Loucy (cell line): ENCODE measurements around the gene ZNF699.
"Not testable (repeated sequence)": the region's sequence is repeated elsewhere in the genome, so short reads cannot be mapped to it uniquely, and the experiment has no call there.

Source experiments
- H2AFZ ChIP-seq: fragments of 200-600 bp; sonication (generic); 2 replicates; pipeline ENCODE4 v1.6.0; 2016; ENCODE audit warnings: antibody characterized with exemption, mild to moderate bottlenecking, low read length, moderate library complexity
- H3F3A ChIP-seq: fragments of 200-600 bp; 2 replicates; pipeline ENCODE4 v1.6.0; 2016; ENCODE audit warnings: antibody characterized with exemption, low read depth, mild to moderate bottlenecking
- H3K27me3 ChIP-seq: fragments of 200-600 bp; sonication (generic); 2 replicates; pipeline ENCODE4 v1.6.1; 2014; ENCODE audit warnings: low read length, mild to moderate bottlenecking; ENCODE audit not compliant: insufficient read depth, poor library complexity, severe bottlenecking
- H3K36me3 ChIP-seq: fragments of 200-600 bp; sonication (generic); 2 replicates; pipeline ENCODE4 v1.6.1; 2016; ENCODE audit warnings: low read length; ENCODE audit not compliant: insufficient read depth
- H3K4me1 ChIP-seq: fragments of 200-600 bp; sonication (generic); 2 replicates; pipeline ENCODE4 v1.5.1; 2014; ENCODE audit warnings: low read length, mild to moderate bottlenecking; ENCODE audit not compliant: insufficient read depth, poor library complexity, severe bottlenecking
- H3K4me2 ChIP-seq: fragments of 200-600 bp; sonication (generic); 2 replicates; pipeline ENCODE4 v1.6.0; 2014; ENCODE audit warnings: antibody characterized with exemption, low read length, low read depth, mild to moderate bottlenecking; ENCODE audit not compliant: poor library complexity, severe bottlenecking
- H3K4me3 ChIP-seq: fragments of 200-600 bp; sonication (generic); 2 replicates; pipeline ENCODE4 v1.5.1; 2014; ENCODE audit warnings: low read length, mild to moderate bottlenecking, mixed read lengths; ENCODE audit not compliant: poor library complexity, severe bottlenecking
- H3K79me2 ChIP-seq: fragments of 200-600 bp; sonication (generic); 2 replicates; pipeline ENCODE4 v1.6.1; 2014; ENCODE audit warnings: low read length; ENCODE audit not compliant: insufficient read depth
- H3K9ac ChIP-seq: fragments of 200-600 bp; sonication (generic); 2 replicates; pipeline ENCODE4 v1.6.0; 2014; ENCODE audit warnings: mild to moderate bottlenecking, low read depth, low read length, moderate library complexity; ENCODE audit not compliant: poor library complexity, severe bottlenecking
- H3K9me2 ChIP-seq: fragments of 200-600 bp; sonication (generic); replicated peaks from 2 replicates; pipeline ENCODE4 v1.6.1; 2016; ENCODE audit warnings: low read depth, low read length, mixed read lengths
- H3K9me3 ChIP-seq: fragments of 200-600 bp; sonication (generic); 2 replicates; pipeline ENCODE4 v1.6.1; 2014; ENCODE audit warnings: mild to moderate bottlenecking, antibody characterized with exemption, low read length, low read depth; ENCODE audit not compliant: insufficient read depth
- H4K20me1 ChIP-seq: fragments of 200-600 bp; sonication (generic); 2 replicates; pipeline ENCODE4 v1.6.0; 2014; ENCODE audit warnings: antibody characterized with exemption, low read length, mild to moderate bottlenecking; ENCODE audit not compliant: insufficient read depth, poor library complexity, severe bottlenecking
- CTCF ChIP-seq: fragments of 200-600 bp; sonication (generic); conservative IDR thresholded peaks from 2 replicates; pipeline ENCODE4 v1.5.1; 2014; ENCODE audit warnings: mild to moderate bottlenecking, antibody characterized with exemption, low read length
- EZH2phosphoT487 ChIP-seq: fragments of 200-600 bp; IDR thresholded peaks from 2 replicates; pipeline ENCODE4 v1.6.1; 2018; ENCODE audit warnings: antibody characterized with exemption, mild to moderate bottlenecking, moderate library complexity, borderline replicate concordance

Gene ZNF699

GRCh38 chr19:9324584-9324962 lies 14.9 kb upstream of the ZNF699 start:
- Histone ChIP-seq H3K9ac (peak overlapping the region; percentile 90), H3F3A (peaks cover 3% of the 10 kb centered on the region; the same call in 1 of the 2 replicates), H3K4me3 (peak overlapping the region; percentile 87), H3K27me3 (no peaks in the 10 kb centered on the region), H3K79me2 (peaks cover 38% of the 10 kb centered on the region), H2AFZ (peak overlapping the region; percentile 84), H3K36me3 (no peaks in the 10 kb centered on the region), H4K20me1 (no peaks in the 10 kb centered on the region), H3K9me2 (no peaks in the 10 kb centered on the region), H3K4me1 (peaks cover 30% of the 10 kb centered on the region), H3K9me3 (no peaks in the 10 kb centered on the region), H3K4me2 (peak overlapping the region; percentile 77)
- TF ChIP-seq CTCF, result no peak
- TF ChIP-seq EZH2phosphoT487, result no peak

DNA sequence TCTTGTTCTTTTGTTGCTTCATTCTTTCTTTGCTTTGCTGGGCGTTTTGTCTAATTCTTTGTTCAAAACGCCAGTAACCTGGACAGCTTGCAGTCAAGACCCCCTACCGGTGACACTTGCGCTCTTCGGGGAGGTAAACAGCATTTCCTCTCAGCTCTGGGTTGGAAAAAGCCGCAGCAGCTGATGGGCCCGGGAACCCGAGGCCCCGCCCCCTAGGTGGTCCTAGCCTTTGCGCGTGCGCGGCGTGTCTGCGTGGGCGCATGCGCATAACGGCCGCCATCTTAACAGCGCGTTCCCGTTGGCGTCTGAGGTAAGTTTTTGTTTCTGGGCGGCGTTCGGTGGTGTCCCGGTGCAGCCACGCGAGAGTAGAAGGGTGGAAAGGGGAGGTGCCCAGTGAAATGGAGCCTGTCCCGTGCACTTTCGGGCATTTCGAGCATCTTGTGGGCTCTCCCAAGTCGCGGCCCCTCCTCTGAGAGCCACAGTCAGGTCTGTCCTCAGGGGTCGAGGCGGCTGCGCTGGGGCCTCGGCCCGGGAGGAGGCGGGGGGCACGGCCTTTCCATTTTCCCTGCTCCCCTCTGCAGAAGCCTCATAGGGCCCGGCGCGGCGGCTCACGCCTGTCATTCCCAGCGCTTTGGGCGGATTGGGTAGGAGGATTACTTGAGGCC lies 14.4 kb upstream of the ZNF699 start, which contains the start of gene ZNF559:
Gene ZNF559 (plus strand): TSS at position 261 of the 665 bp plus-strand sequence. CDS start 14,371 bp downstream, outside the sequence.
- Histone ChIP-seq H3K27me3 (no peaks in the 10 kb centered on the region), H3K9me2 (no peaks in the 10 kb centered on the region), H3K4me1 (peaks cover 30% of the 10 kb centered on the region), H3K9ac (peak within 1 kb of the TSS; percentile 90), H3F3A (peaks cover 3% of the 10 kb centered on the region; the same call in 1 of the 2 replicates), H3K79me2 (peaks cover 34% of the 10 kb centered on the region), H4K20me1 (no peaks in the 10 kb centered on the region), H3K4me3 (peak within 1 kb of the TSS; percentile 87), H3K4me2 (peak within 1 kb of the TSS; percentile 81), H3K36me3 (no peaks in the 10 kb centered on the region), H3K9me3 (no peaks in the 10 kb centered on the region), H2AFZ (peak within 1 kb of the TSS; percentile 93)
- TF ChIP-seq EZH2phosphoT487, result no peak
- TF ChIP-seq CTCF, result peak; percentile 63

DNA sequence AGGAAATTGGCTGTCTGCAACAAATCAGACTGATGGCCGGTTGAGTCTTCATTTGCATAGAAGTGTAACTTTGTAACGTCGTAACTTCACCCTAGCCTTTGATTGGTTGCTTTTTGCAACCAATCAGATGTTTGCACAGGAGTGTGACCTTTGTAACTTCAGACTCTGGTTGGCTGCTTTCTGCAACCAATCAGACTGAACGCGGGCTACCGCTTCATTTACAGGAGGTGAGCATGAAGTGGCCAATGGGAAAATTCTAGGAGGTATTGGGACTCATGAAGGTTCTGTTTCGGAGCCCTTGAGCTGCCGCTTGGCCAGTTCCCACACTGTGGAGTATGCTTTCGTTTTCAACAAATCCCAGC lies 13.9 kb upstream of the ZNF699 start:
- no peaks in the 10 kb centered on the region for H3K27me3 ChIP-seq
- peaks cover 30% of the 10 kb centered on the region for H3K4me1 ChIP-seq
- no peaks in the 10 kb centered on the region for H3K9me3 ChIP-seq
- TF ChIP-seq CTCF, result no peak
- no peak for TF ChIP-seq EZH2phosphoT487
- H3K9ac ChIP-seq, result peak overlapping the region; percentile 90
- no peaks in the 10 kb centered on the region for H3K9me2 ChIP-seq
- H3K79me2 ChIP-seq, result peaks cover 30% of the 10 kb centered on the region
- H4K20me1 ChIP-seq, result no peaks in the 10 kb centered on the region
- peak overlapping the region; percentile 93 for H2AFZ ChIP-seq
- H3F3A ChIP-seq, result peaks cover 3% of the 10 kb centered on the region; the same call in 1 of the 2 replicates
- no peaks in the 10 kb centered on the region for H3K36me3 ChIP-seq
- H3K4me2 ChIP-seq, result peak overlapping the region; percentile 81
- peak overlapping the region; percentile 87 for H3K4me3 ChIP-seq

- H3K9me3 ChIP-seq, H3K9ac ChIP-seq: not testable (repeated sequence)
- H3K4me2 ChIP-seq, result peak overlapping the region; percentile 81
Measured at GRCh38 chr19:9322201-9322600, 12.6 kb upstream of the ZNF699 start.

DNA sequence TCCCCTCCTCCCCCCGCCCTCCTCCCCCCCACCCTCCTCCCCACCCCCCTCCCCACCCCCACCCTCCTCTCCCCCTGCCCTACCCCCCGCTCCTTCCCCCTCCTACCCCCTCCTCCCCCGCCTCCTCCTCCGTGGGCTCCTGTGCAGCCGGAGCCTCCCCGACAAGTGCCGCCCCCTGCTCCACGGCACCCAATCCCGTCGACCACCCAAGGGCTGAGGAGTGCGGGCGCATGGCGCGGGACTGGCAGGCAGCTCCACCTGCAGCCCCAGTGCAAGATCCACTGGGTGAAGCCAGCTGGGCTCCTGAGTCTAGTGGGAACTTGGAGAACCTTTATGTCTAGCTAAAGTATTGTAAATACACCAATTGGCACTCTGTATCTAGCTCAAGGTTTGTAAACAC lies 12.1 kb upstream of the ZNF699 start:
- not testable (repeated sequence) for H2AFZ ChIP-seq, H3K9me3 ChIP-seq, H4K20me1 ChIP-seq, H3K36me3 ChIP-seq, H3K9ac ChIP-seq, H3K9me2 ChIP-seq, H3F3A ChIP-seq, H3K4me2 ChIP-seq, H3K27me3 ChIP-seq, H3K4me3 ChIP-seq
- Histone ChIP-seq H3K79me2 (peaks cover 23% of the 10 kb centered on the region), H3K4me1 (peaks cover 27% of the 10 kb centered on the region)

More at GRCh38 chr19:9322201-9322600, 12.6 kb upstream of the ZNF699 start:
- H3K9me2 ChIP-seq, H3K4me3 ChIP-seq, H2AFZ ChIP-seq, H4K20me1 ChIP-seq, H3K27me3 ChIP-seq, H3F3A ChIP-seq, H3K36me3 ChIP-seq: not testable (repeated sequence)
- H3K4me1 ChIP-seq, result peaks cover 27% of the 10 kb centered on the region
- H3K79me2 ChIP-seq, result peaks cover 23% of the 10 kb centered on the region
